Psoas muscle (tissue), 8 donors: Measurements from ENCODE around the gene VSIR. TPM values are rescaled to one million over a fixed set of nuclear protein-coding genes. Genes with fewer than 3 reads are reported as not detected.

Experiments
- ATAC-seq, 4 donors: fragments of 200-7000 bp; cut with Tn5 transposase; one replicate each; pipeline ENCODE4 v1.9.1; 2020; ENCODE audit warnings: moderate library complexity in 3 of 4, mild to moderate bottlenecking in 2 of 4
- DNase-seq, 2 donors: peaks; one replicate each; pipeline ENCODE4 v3.0.0-alpha.2; 2020
- H3K27ac ChIP-seq: fragments of 200-600 bp; one replicate; pipeline ENCODE4 v1.8.0; 2022
- H3K27me3 ChIP-seq, 3 donors: fragments of 200-600 bp in 1 of 3; one replicate each; pipeline versions ENCODE4 v1.6.1 to v1.8.0; 2013 to 2022; ENCODE audit warnings: low read length in 2 of 3, mild to moderate bottlenecking in 2 of 3, moderate library complexity in 1 of 3; ENCODE audit not compliant: insufficient read depth in 3 of 3
- H3K36me3 ChIP-seq, 2 donors: fragments of 200-600 bp in 1 of 2; one replicate each; pipeline versions ENCODE4 v1.6.1 to v1.8.0; 2013 to 2022; ENCODE audit warnings: low read depth in 1 of 2, mild to moderate bottlenecking in 1 of 2, moderate library complexity in 1 of 2; ENCODE audit not compliant: insufficient read depth in 1 of 2
- H3K4me1 ChIP-seq: fragments of 200-600 bp; one replicate; pipeline ENCODE4 v1.8.0; 2022
- H3K4me3 ChIP-seq: fragments of 200-600 bp; one replicate; pipeline ENCODE4 v1.8.0; 2022; ENCODE audit warnings: mild to moderate bottlenecking
- H3K9me3 ChIP-seq: fragments of 200-600 bp; one replicate; pipeline ENCODE4 v1.8.0; 2022
- CTCF ChIP-seq: fragments of 200-600 bp; IDR thresholded peaks from one replicate; pipeline ENCODE4 v1.8.0; 2022; ENCODE audit warnings: antibody characterized with exemption
- WGBS, 3 donors: extraction: QIAGEN DNeasy Blood & Tissue Kit; methylation state at CpG; one replicate each; pipeline versions ENCODE4 v1.1.6 to v1.1.7; 2013; 5-methylcytosine and 5-hydroxymethylcytosine counted together
- intact Hi-C, 2 donors: fragments of 100-400 bp; cut with DNase I; formaldehyde crosslinking; loops; one replicate each; pipeline versions ENCODE4 v1.11.0 to v1.14.2; 2022
- polyA plus RNA-seq, 3 donors: library from polyadenylated mRNA; stranded (reverse); fragments of 200-250 nt; gene quantifications; one replicate each; pipeline ENCODE4 v1.2.3, GENCODE V29; 2013
- total RNA-seq, 4 donors: library from RNA; stranded (reverse); fragmentation: NEBNext Ultra II Directional in 2 of 4; extraction: Animal tissue kit (Norgen Biotek cat#: 25700) in 2 of 4; gene quantifications; one replicate each; pipeline versions ENCODE4 v1.2.1 to v1.2.4, GENCODE V29; 2021 to 2023
- donor health status: healthy with polysubstance abuse.
- donor health status: DM: no; HTN: no; CAD: no; lungs with moderate emphysema.
- donor health status: Bipolar disorder and iron deficiency.
- donor health status: healthy.
- donor health status: DM: yes; HTN: yes; CAD: no.
- donor health status: DM: no; HTN: no; CAD: no.
- donor health status: DM: no; HTN: no; CAD: no.
- donor health status: DM: yes; HTN: yes; CAD: no.

The VSIR gene
- total and polyA plus RNA-seq, 7 donors: 12.5 to 21.8 (median 18.1) TPM

- intact Hi-C loops: no loop called here
- WGBS, 3 donors: 86 to 87% (median 87%) methylated on average over 13 to 16 of the region's 16 CpGs
- Histone ChIP-seq H3K4me1 (peaks cover 17% of the 10 kb centered on the region), H3K9me3 (no peaks in the 10 kb centered on the region), H3K27ac (peak overlapping the region; percentile 63), H3K27me3 (no peaks in the 10 kb centered on the region), H3K36me3 (no peaks in the 10 kb centered on the region), H3K4me3 (peak overlapping the region; percentile 5)
- ATAC-seq (peak; percentile 26 to 49 (median 28)), DNase-seq (no peak)
- no peak for TF ChIP-seq CTCF
Observed at GRCh38 chr10:71735709-71736569, 37.4 kb downstream of the VSIR start.

GRCh38 chr10:71734797-71735196, 38.5 kb downstream of the VSIR start:
- H3K27me3 ChIP-seq: no peaks in the 10 kb centered on the region
- H3K27ac ChIP-seq: no peak overlapping the region
- DNase-seq: no peak
- no peak for TF ChIP-seq CTCF
- intact Hi-C loops: no loop called here
- no peak overlapping the region for H3K4me3 ChIP-seq
- no peaks in the 10 kb centered on the region for H3K9me3 ChIP-seq
- WGBS, 3 donors: 80 to 82% (median 81%) methylated on average over 5 of the region's 5 CpGs
- no peaks in the 10 kb centered on the region for H3K36me3 ChIP-seq
- peaks cover 17% of the 10 kb centered on the region for H3K4me1 ChIP-seq
- ATAC-seq: no peak

- intact Hi-C loops: no loop called here
Observed at GRCh38 chr10:71731791-71732190, 41.5 kb downstream of the VSIR start.

GRCh38 chr10:71729161-71729636, 44.1 kb downstream of the VSIR start:
- ATAC-seq (peak in 1 of 4 donors; percentile 25), DNase-seq (peak in 1 of 2 donors; percentile 76)
- H3K4me3 ChIP-seq: no peak overlapping the region
- 60 to 68% (median 61%) methylated on average over 10 of the region's 10 CpGs for WGBS, 3 donors
- no peak for TF ChIP-seq CTCF
- no peaks in the 10 kb centered on the region for H3K9me3 ChIP-seq
- peaks cover 17% of the 10 kb centered on the region for H3K4me1 ChIP-seq
- no peaks in the 10 kb centered on the region for H3K36me3 ChIP-seq
- no peaks in the 10 kb centered on the region for H3K27me3 ChIP-seq
- intact Hi-C loops: no loop called here
- H3K27ac ChIP-seq: no peak overlapping the region

More at GRCh38 chr10:71731791-71732190, 41.5 kb downstream of the VSIR start:
- no peak for TF ChIP-seq CTCF
- Histone ChIP-seq H3K4me1 (peaks cover 28% of the 10 kb centered on the region), H3K4me3 (no peak overlapping the region), H3K27ac (no peak overlapping the region), H3K27me3 (no peaks in the 10 kb centered on the region), H3K9me3 (no peaks in the 10 kb centered on the region), H3K36me3 (no peaks in the 10 kb centered on the region)
- ATAC-seq: no peak
- DNase-seq: no peak
- WGBS, 3 donors: 94 to 98% (median 94%) methylated on average over 12 of the region's 12 CpGs
